ENCODE data around the gene IP6K3.

DNA sequence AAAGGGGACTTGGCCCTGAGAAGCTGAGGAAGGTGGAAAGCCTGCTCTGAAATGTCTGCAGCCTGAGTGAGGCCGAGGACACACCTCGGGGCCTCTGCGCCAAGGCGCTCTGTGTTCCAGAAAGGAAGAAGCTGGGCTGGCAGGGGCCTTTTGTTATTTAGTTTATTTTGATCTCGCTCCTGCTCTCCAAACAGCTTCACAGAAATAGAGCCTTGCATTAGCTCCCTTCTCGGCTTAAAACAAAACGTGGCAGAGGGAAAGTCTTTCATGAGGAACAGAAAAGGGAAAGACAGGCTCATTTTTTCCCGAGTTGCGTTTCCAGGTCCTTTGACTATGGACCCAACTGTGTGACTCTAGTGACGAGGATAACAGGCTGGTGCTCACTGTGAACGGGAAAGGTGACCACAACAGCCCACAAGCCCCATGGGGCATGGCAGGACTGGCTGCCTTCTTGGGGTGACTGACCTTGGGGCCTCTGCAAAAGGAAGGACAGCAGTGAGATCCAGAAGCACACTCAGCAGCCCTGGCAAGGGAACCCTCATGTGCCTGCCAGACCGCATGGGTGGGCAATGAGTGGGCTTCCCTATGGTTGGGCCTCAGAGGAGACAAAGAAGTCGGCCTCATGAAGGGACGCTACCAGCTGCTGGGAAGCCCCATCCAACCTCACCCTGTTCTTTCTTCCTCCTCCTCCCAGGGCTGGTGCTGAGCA lies 23.6 kb upstream of the IP6K3 start:
- TF ChIP-seq POLR2AphosphoS5 (IDR thresholded peaks at IDR 0.05; ENCODE audit: low read depth, low read length) (no peak), SIN3A (IDR thresholded peaks at IDR 0.05; ENCODE audit: borderline replicate concordance, insufficient read depth, low read length) (no peak)
- TF ChIP-seq, protein P1, sequence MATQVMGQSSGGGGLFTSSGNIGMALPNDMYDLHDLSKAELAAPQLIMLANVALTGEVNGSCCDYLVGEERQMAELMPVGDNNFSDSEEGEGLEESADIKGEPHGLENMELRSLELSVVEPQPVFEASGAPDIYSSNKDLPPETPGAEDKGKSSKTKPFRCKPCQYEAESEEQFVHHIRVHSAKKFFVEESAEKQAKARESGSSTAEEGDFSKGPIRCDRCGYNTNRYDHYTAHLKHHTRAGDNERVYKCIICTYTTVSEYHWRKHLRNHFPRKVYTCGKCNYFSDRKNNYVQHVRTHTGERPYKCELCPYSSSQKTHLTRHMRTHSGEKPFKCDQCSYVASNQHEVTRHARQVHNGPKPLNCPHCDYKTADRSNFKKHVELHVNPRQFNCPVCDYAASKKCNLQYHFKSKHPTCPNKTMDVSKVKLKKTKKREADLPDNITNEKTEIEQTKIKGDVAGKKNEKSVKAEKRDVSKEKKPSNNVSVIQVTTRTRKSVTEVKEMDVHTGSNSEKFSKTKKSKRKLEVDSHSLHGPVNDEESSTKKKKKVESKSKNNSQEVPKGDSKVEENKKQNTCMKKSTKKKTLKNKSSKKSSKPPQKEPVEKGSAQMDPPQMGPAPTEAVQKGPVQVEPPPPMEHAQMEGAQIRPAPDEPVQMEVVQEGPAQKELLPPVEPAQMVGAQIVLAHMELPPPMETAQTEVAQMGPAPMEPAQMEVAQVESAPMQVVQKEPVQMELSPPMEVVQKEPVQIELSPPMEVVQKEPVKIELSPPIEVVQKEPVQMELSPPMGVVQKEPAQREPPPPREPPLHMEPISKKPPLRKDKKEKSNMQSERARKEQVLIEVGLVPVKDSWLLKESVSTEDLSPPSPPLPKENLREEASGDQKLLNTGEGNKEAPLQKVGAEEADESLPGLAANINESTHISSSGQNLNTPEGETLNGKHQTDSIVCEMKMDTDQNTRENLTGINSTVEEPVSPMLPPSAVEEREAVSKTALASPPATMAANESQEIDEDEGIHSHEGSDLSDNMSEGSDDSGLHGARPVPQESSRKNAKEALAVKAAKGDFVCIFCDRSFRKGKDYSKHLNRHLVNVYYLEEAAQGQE (IDR thresholded peaks at IDR 0.05; ENCODE audit: insufficient read depth in 1 of 2, low read depth in 2 of 2, low read length in 2 of 2), result no peak

Data from PFSK-1 (cell line).